H1 (cell line): ENCODE measurements around the gene UTS2R. TPM values are rescaled to one million over a fixed set of nuclear protein-coding genes. Genes with fewer than 3 reads are reported as not detected.

Experiments used
- CTCF ChIA-PET: fragments of 300-600 bp; sonication (Branson Sonifier 250); formaldehyde crosslinking; loops from one replicate; lab custom pipeline; 2021; ENCODE audit not compliant: partially characterized antibody; lab: Charles Lee
- POLR2A ChIA-PET: fragments of 300-600 bp; sonication (Branson Sonifier 250); formaldehyde crosslinking; loops from one replicate; lab custom pipeline; 2021; ENCODE audit warnings: inconsistent platforms; ENCODE audit not compliant: partially characterized antibody; lab: Charles Lee
- DNase-seq, 2 experiments: peaks; one replicate each; pipeline versions ENCODE4 v3.0.0 to v3.0.0-alpha.2; 2010 to 2022; ENCODE audit warnings: low spot score in 2 of 2, low read depth in 1 of 2, mixed read lengths in 1 of 2
- FAIRE-seq: peaks from 2 replicates; lab custom pipeline; 2011; peaks lifted over from hg19 to GRCh38; lab: Jason Lieb, UNC
- H2AFZ ChIP-seq: 2 replicates; pipeline ENCODE4 v1.8.1; 2012; ENCODE audit warnings: low read length, inconsistent platforms
- H2AK5ac ChIP-seq: 2 replicates; pipeline ENCODE4 v1.6.1; 2013; ENCODE audit warnings: low read depth, low read length
- H2BK120ac ChIP-seq: replicated peaks from 2 replicates; pipeline ENCODE3; 2013; ENCODE audit warnings: low read depth, low read length, inconsistent platforms
- H2BK12ac ChIP-seq: 2 replicates; pipeline ENCODE4 v1.6.1; 2013; ENCODE audit warnings: low read depth, low read length
- H2BK15ac ChIP-seq: 2 replicates; pipeline ENCODE4 v1.6.1; 2013; ENCODE audit warnings: low read length
- H2BK20ac ChIP-seq: 2 replicates; pipeline ENCODE4 v1.6.1; 2013; ENCODE audit warnings: low read length
- H2BK5ac ChIP-seq: 2 replicates; pipeline ENCODE4 v1.6.1; 2013; ENCODE audit warnings: low read depth, low read length
- H3K14ac ChIP-seq: 2 replicates; pipeline ENCODE4 v1.6.1; 2013; ENCODE audit warnings: inconsistent platforms; ENCODE audit not compliant: insufficient read length
- H3K18ac ChIP-seq: 2 replicates; pipeline ENCODE4 v1.6.1; 2013; ENCODE audit warnings: low read length; ENCODE audit errors: extremely low read depth
- H3K23ac ChIP-seq: 2 replicates; pipeline ENCODE4 v1.6.1; 2013; ENCODE audit warnings: inconsistent platforms; ENCODE audit not compliant: insufficient read length
- H3K23me2 ChIP-seq: 2 replicates; pipeline ENCODE4 v1.6.1; 2013; ENCODE audit warnings: low read depth, low read length
- H3K27ac ChIP-seq: 2 replicates; pipeline ENCODE4 v1.6.1; 2011; ENCODE audit warnings: low read depth, low read length, inconsistent platforms
- H3K27me3 ChIP-seq, 4 experiments: replicated peaks in 1 of 4; 1 replicate in 1 of 4; 2 replicates in 3 of 4; pipeline versions ENCODE4 v1.6.1 to v1.8.1; 2011 to 2013; ENCODE audit warnings: low read length in 3 of 4, mild to moderate bottlenecking in 3 of 4, inconsistent platforms in 2 of 4, mixed read lengths in 2 of 4, moderate library complexity in 1 of 4; ENCODE audit not compliant: control insufficient read depth in 3 of 4, insufficient read depth in 3 of 4; ENCODE audit errors: extremely low read depth in 1 of 4
- H3K36me3 ChIP-seq, 4 experiments: 2 replicates each; pipeline versions ENCODE4 v1.6.1 to v1.8.1; 2011 to 2013; ENCODE audit warnings: mild to moderate bottlenecking in 4 of 4, low read length in 3 of 4, moderate library complexity in 2 of 4, control low read depth in 1 of 4, inconsistent platforms in 1 of 4; ENCODE audit not compliant: insufficient read depth in 4 of 4, control insufficient read depth in 2 of 4
- H3K4ac ChIP-seq: replicated peaks from 2 replicates; pipeline ENCODE3; 2013; ENCODE audit warnings: low read length, low read depth, mixed read lengths, inconsistent platforms; ENCODE audit not compliant: insufficient read length
- H3K4me1 ChIP-seq, 4 experiments: replicated peaks in 1 of 4; 1 replicate in 1 of 4; 2 replicates in 3 of 4; pipeline versions ENCODE4 v1.6.1 to v1.8.1; 2011 to 2013; ENCODE audit warnings: low read length in 3 of 4, inconsistent platforms in 2 of 4, mixed read lengths in 1 of 4; ENCODE audit not compliant: insufficient read depth in 4 of 4, control insufficient read depth in 3 of 4
- H3K4me2 ChIP-seq, 2 experiments: 2 replicates each; pipeline versions ENCODE4 v1.6.1 to v1.8.1; 2011 to 2013; ENCODE audit warnings: low read depth in 2 of 2, low read length in 2 of 2, control low read depth in 1 of 2, inconsistent platforms in 1 of 2, mild to moderate bottlenecking in 1 of 2; ENCODE audit not compliant: insufficient read depth in 1 of 2
- H3K4me3 ChIP-seq, 4 experiments: fragments of 200-600, 300-600 bp in 1 of 4; sonication (generic), shearing (Covaris generic), sonication (Bioruptor Twin) in 1 of 4; 2 replicates each; pipeline versions ENCODE4 v1.5.1 to v1.8.1; 2011 to 2016; ENCODE audit warnings: low read length in 4 of 4, low read depth in 3 of 4, control low read depth in 2 of 4, inconsistent platforms in 2 of 4, mild to moderate bottlenecking in 2 of 4, mixed read lengths in 1 of 4, moderate library complexity in 1 of 4; ENCODE audit not compliant: insufficient read depth in 2 of 4; ENCODE audit errors: extremely low read depth in 1 of 4
- H3K56ac ChIP-seq: replicated peaks from 2 replicates; pipeline ENCODE3; 2013; ENCODE audit warnings: low read depth, mild to moderate bottlenecking, mixed read lengths, low read length, inconsistent platforms; ENCODE audit not compliant: insufficient read length
- H3K79me1 ChIP-seq: 2 replicates; pipeline ENCODE4 v1.6.1; 2013; ENCODE audit warnings: low read depth, low read length, control low read depth
- H3K79me2 ChIP-seq, 2 experiments: 2 replicates each; pipeline versions ENCODE4 v1.6.1 to v1.8.1; 2012 to 2013; ENCODE audit warnings: low read length in 2 of 2, mild to moderate bottlenecking in 2 of 2, inconsistent platforms in 1 of 2; ENCODE audit not compliant: insufficient read depth in 2 of 2, control insufficient read depth in 1 of 2
- H3K9ac ChIP-seq, 4 experiments: replicated peaks in 1 of 4; 1 replicate in 1 of 4; 2 replicates in 3 of 4; pipeline versions ENCODE4 v1.6.1 to v1.8.1; 2011 to 2013; ENCODE audit warnings: low read depth in 3 of 4, low read length in 3 of 4, control low read depth in 2 of 4, mild to moderate bottlenecking in 2 of 4, moderate library complexity in 2 of 4, inconsistent platforms in 1 of 4; ENCODE audit errors: extremely low read depth in 1 of 4
- H3K9me3 ChIP-seq, 2 experiments: 2 replicates each; pipeline versions ENCODE4 v1.6.1 to v1.8.1; 2012 to 2013; ENCODE audit warnings: mild to moderate bottlenecking in 2 of 2, moderate library complexity in 2 of 2, control low read depth in 1 of 2, inconsistent platforms in 1 of 2, low read depth in 1 of 2, low read length in 1 of 2, mixed read lengths in 1 of 2; ENCODE audit not compliant: insufficient read depth in 2 of 2
- H4K20me1 ChIP-seq, 2 experiments: replicated peaks in 1 of 2; 2 replicates each; pipeline versions ENCODE3 to v1.8.1; 2011 to 2013; ENCODE audit warnings: inconsistent platforms in 2 of 2, low read length in 2 of 2, mild to moderate bottlenecking in 1 of 2; ENCODE audit not compliant: insufficient read depth in 2 of 2, control insufficient read depth in 1 of 2
- H4K5ac ChIP-seq: 2 replicates; pipeline ENCODE4 v1.6.1; 2013; ENCODE audit warnings: low read length, low read depth, mixed read lengths, inconsistent platforms; ENCODE audit not compliant: insufficient read length
- H4K8ac ChIP-seq: 2 replicates; pipeline ENCODE4 v1.8.0; 2013; ENCODE audit warnings: mild to moderate bottlenecking, moderate library complexity, low read length, inconsistent platforms; ENCODE audit not compliant: insufficient read depth; ENCODE audit errors: extremely low read depth
- H4K91ac ChIP-seq: replicated peaks from 2 replicates; pipeline ENCODE3; 2013; ENCODE audit warnings: low read length, mixed read lengths, inconsistent platforms; ENCODE audit not compliant: insufficient read length
- BCL11A ChIP-seq, 2 experiments: IDR thresholded peaks; one replicate each; pipeline ENCODE4 v1.6.1; 2011; ENCODE audit warnings: low read depth in 2 of 2, low read length in 2 of 2, mild to moderate bottlenecking in 2 of 2
- CBX8 ChIP-seq: fragments of 300-800, 300-1000 bp; sonication (generic); IDR thresholded peaks from 2 replicates; pipeline ENCODE4 v1.7.1; 2016; ENCODE audit warnings: low read depth, low read length, borderline replicate concordance
- KDM4A ChIP-seq: IDR thresholded peaks from one replicate; pipeline ENCODE4 v1.7.1; 2012; ENCODE audit warnings: low read depth, mild to moderate bottlenecking, moderate library complexity, low read length, inconsistent platforms; ENCODE audit not compliant: severe bottlenecking
- NANOG ChIP-seq: IDR thresholded peaks from 2 replicates; pipeline ENCODE4 v1.6.1; 2011; ENCODE audit warnings: low read length, low read depth, mild to moderate bottlenecking, inconsistent platforms; ENCODE audit not compliant: insufficient read depth, poor library complexity, severe bottlenecking
- POLR2AphosphoS5 ChIP-seq: IDR thresholded peaks from 2 replicates; pipeline ENCODE4 v1.6.1; 2011; ENCODE audit warnings: low read depth, low read length
- RFX5 ChIP-seq: IDR thresholded peaks from 2 replicates; pipeline ENCODE4 v1.6.1; 2011; ENCODE audit warnings: low read depth, low read length, improper control_type of control experiment, borderline replicate concordance
- SIRT6 ChIP-seq: IDR thresholded peaks from one replicate; pipeline ENCODE4 v1.7.1; 2012; ENCODE audit warnings: low read length, inconsistent platforms
- SRF ChIP-seq: IDR thresholded peaks from 2 replicates; pipeline ENCODE4 v1.6.1; 2011; ENCODE audit warnings: mild to moderate bottlenecking, low read depth, low read length, moderate library complexity
- TAF7 ChIP-seq: optimal IDR thresholded peaks from 2 replicates; pipeline ENCODE3; 2011; ENCODE audit warnings: low read depth, mild to moderate bottlenecking, inconsistent platforms, low read length, moderate library complexity, borderline replicate concordance
- TCF12 ChIP-seq: IDR thresholded peaks from 2 replicates; pipeline ENCODE4 v1.6.1; 2011; ENCODE audit warnings: low read depth, mild to moderate bottlenecking, low read length
- whole genome bisulfite sequencing, 2 experiments: shearing (Covaris generic) in 1 of 2; methylation state at CpG; one replicate each; pipeline versions ENCODE4 v1.1.6 to v1.1.7; 2013 to 2015; ENCODE audit warnings: low lambda C conversion rate in 2 of 2, mixed read lengths in 2 of 2, inconsistent platforms in 1 of 2, low coverage in 1 of 2, missing lambda C conversion rate in 1 of 2; ENCODE audit not compliant: insufficient replicate concordance in 2 of 2, insufficient coverage in 1 of 2, insufficient read length in 1 of 2; ENCODE audit errors: extremely low coverage in 1 of 2, missing lambda C conversion rate in 1 of 2; 5-methylcytosine and 5-hydroxymethylcytosine counted together
- polyA plus RNA-seq, 7 experiments: library from polyadenylated mRNA; depleted of rRNA in 3 of 7; stranded (reverse) in 5 of 7; unstranded in 2 of 7; fragments of >200 nt in 5 of 7; fragments of 200-250 nt in 2 of 7; gene quantifications; 1 replicate in 5 of 7; 2 replicates in 1 of 7; 4 replicates in 1 of 7; pipeline versions ENCODE4 v1.2.1 to v1.2.3, GENCODE V29; 2011 to 2013; ENCODE audit warnings: missing spikeins in 2 of 7, mixed read lengths in 2 of 7
- total RNA-seq: library from RNA; stranded (reverse); fragmentation: NEBNext Ultra II Directional; extraction: Animal tissue kit (Norgen Biotek cat#: 25700); gene quantifications from 2 replicates; pipeline ENCODE4 v1.2.1, GENCODE V29; 2021
- TF ChIP-seq, protein P1 (sequence below): IDR thresholded peaks from 2 replicates; pipeline ENCODE4 v1.6.1; 2012; ENCODE audit warnings: inconsistent platforms

UTS2R gene
- total and polyA plus RNA-seq, 2 of the 8 experiments (the other 6 are each of a cell fraction or from before 2014, with no cell fraction given) = 0.27 TPM; not detected in 1

GRCh38 chr17:82346342-82347300 is 24.9 kb upstream of the UTS2R start:
- POLR2A ChIA-PET = interaction anchor here (2.4 kb wide), 1 partner anchor 73 kb away, joined by 4 read pairs; the partner anchor contains the start of gene CSNK1D
- H3K27ac ChIP-seq = no peak overlapping the region
- no peak for FAIRE-seq
- TF ChIP-seq SRF (no peak), POLR2AphosphoS5 (no peak), NANOG (no peak), SIRT6 (no peak), BCL11A (IDR thresholded peaks at IDR 0.05; ENCODE audit: low read depth in 2 of 2, low read length in 2 of 2) (no peak), CBX8 (no peak), TCF12 (no peak), KDM4A (no peak), RFX5 (no peak), TAF7 (no peak)
- TF ChIP-seq, protein P1, sequence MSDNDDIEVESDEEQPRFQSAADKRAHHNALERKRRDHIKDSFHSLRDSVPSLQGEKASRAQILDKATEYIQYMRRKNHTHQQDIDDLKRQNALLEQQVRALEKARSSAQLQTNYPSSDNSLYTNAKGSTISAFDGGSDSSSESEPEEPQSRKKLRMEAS = no peak

More at GRCh38 chr17:82346342-82347300, 24.9 kb upstream of the UTS2R start:
- 88% methylated on average over 26 of the region's 28 CpGs; no CpG with 5 or more reads in 1 of the 2 experiments for WGBS, 2 experiments
- H3K4me2 ChIP-seq = no peak overlapping the region
- no peak overlapping the region for H3K23ac ChIP-seq
- H3K27me3 ChIP-seq = no peaks in the 10 kb centered on the region; a peak in 1 of 7 replicates
- H3K4me1 ChIP-seq = no peaks in the 10 kb centered on the region; a peak in 1 of 7 replicates
- no peak overlapping the region for H2BK5ac ChIP-seq
- no peak overlapping the region for H2AFZ ChIP-seq
- H3K14ac ChIP-seq = no peak overlapping the region
- no peaks in the 10 kb centered on the region for H3K36me3 ChIP-seq
- H3K9ac ChIP-seq = no peak overlapping the region
- no peak overlapping the region for H2BK120ac ChIP-seq
- H3K79me2 ChIP-seq = no peaks in the 10 kb centered on the region
- H3K79me1 ChIP-seq = no peaks in the 10 kb centered on the region
- no peak overlapping the region for H2BK15ac ChIP-seq
- H3K18ac ChIP-seq = no peak overlapping the region
- H3K56ac ChIP-seq = no peak overlapping the region
- H3K4me3 ChIP-seq = no peak overlapping the region
- H2BK12ac ChIP-seq = no peak overlapping the region
- no peak overlapping the region for H3K4ac ChIP-seq
- no peak overlapping the region for H4K91ac ChIP-seq
- CTCF ChIA-PET = interaction anchor here (0.6 to 3.3 kb wide), 6 partner anchors 10 to 104 kb away, joined by 3 to 8 read pairs (median 3); partner anchors contain the start of gene SECTM1
- H2AK5ac ChIP-seq = no peak overlapping the region
- no peak overlapping the region for H4K8ac ChIP-seq
- no peaks in the 10 kb centered on the region for H4K20me1 ChIP-seq
- H4K5ac ChIP-seq = no peak overlapping the region
- H3K23me2 ChIP-seq = no peaks in the 10 kb centered on the region
- no peak for DNase-seq
- H2BK20ac ChIP-seq = no peak overlapping the region
- H3K9me3 ChIP-seq = peaks cover 0 to 2% of the 10 kb centered on the region in 2 experiments; a peak in 1 of 4 replicates
